ENCODE data around the gene AGTPBP1. TPM values are rescaled to one million over a fixed set of nuclear protein-coding genes. Genes with fewer than 3 reads are reported as not detected.

AGTPBP1 gene
- total and polyA plus RNA-seq, 2 experiments from 2014 or later = 31.4 to 58.0 TPM

- no peak for TF ChIP-seq REST (IDR thresholded peaks at IDR 0.05; ENCODE audit: unreplicated experiment)
- no peak for TF ChIP-seq POLR2AphosphoS5 (IDR thresholded peaks at IDR 0.05; ENCODE audit: low read depth)
- TF ChIP-seq ZNF462 (CRISPR knock-in tag; IDR thresholded peaks at IDR 0.05) = no peak
- no peak for TF ChIP-seq EZH2phosphoT487 (IDR thresholded peaks at IDR 0.05; ENCODE audit: unreplicated experiment)
- no peak for TF ChIP-seq JUNB (IDR thresholded peaks at IDR 0.05; ENCODE audit: unreplicated experiment)
- TF ChIP-seq ETS1 (IDR thresholded peaks at IDR 0.05) = no peak
- H3K36me3 Mint-ChIP-seq (ENCODE audit: low read depth) = no peaks in the 10 kb centered on the region
- H3K4me1 ChIP-seq (ENCODE audit: insufficient read depth) = no peaks in the 10 kb centered on the region
- H3K4me1 Mint-ChIP-seq = peaks cover 5% of the 10 kb centered on the region; the same call in 2 of the 3 replicates
- no peaks in the 10 kb centered on the region for H3K36me3 ChIP-seq (ENCODE audit: insufficient read depth)
- H3K9me3 Mint-ChIP-seq = no peaks in the 10 kb centered on the region
- H3K4me3 ChIP-seq = peak overlapping the region; percentile 80
- H3K4me2 ChIP-seq = peak overlapping the region; percentile 93
- ATAC-seq = peak; percentile 97
- peaks cover 34% of the 10 kb centered on the region for H3K27me3 ChIP-seq (ENCODE audit: insufficient read depth)
- H3F3A ChIP-seq (replicated peaks; ENCODE audit: low read depth) = 0 out of 2 replicates have a peak, but pooled peaks cover 4% of the 10 kb centered on the region
- no peaks in the 10 kb centered on the region for H4K20me1 ChIP-seq (replicated peaks; ENCODE audit: insufficient read depth)
- no peak overlapping the region for H3K27ac Mint-ChIP-seq
- peaks cover 9% of the 10 kb centered on the region; the same call in 1 of the 2 replicates for H3K9me2 ChIP-seq (ENCODE audit: insufficient read depth)
- DNase-seq (ENCODE audit: low spot score) = peak; percentile 77
- peaks cover 34% of the 10 kb centered on the region for H3K27me3 Mint-ChIP-seq (ENCODE audit: insufficient read depth, low read depth, poor library complexity)
- H3K27ac ChIP-seq (ENCODE audit: low read depth) = no peak overlapping the region
- peak overlapping the region; percentile 81 for H3K4me3 Mint-ChIP-seq
- H3K79me2 ChIP-seq (replicated peaks; ENCODE audit: insufficient read depth) = no peaks in the 10 kb centered on the region
- H2AFZ ChIP-seq = peak overlapping the region; percentile 97
Measured at GRCh38 chr9:85522459-85523092, 219.2 kb downstream of the AGTPBP1 start.
